ENCODE results near the gene LEFTY1.
"Not testable (repeated sequence)": the region's sequence is repeated elsewhere in the genome, so short reads cannot be mapped to it uniquely, and the experiment has no call there.

LEFTY1 gene

GRCh38 chr1:225888898-225889601, at the start of gene LEFTY1:
TSS of gene LEFTY1 (minus strand) at chr1:225889146. CDS start at chr1:225889066, 80 bp downstream.
- H3K27ac ChIP-seq (ENCODE audit: low read length) = no peak within 1 kb of the TSS
- H3K79me2 ChIP-seq (ENCODE audit: low read length) = no peaks in the 10 kb centered on the region
- no peaks in the 10 kb centered on the region for H3K36me3 ChIP-seq (replicated peaks; ENCODE audit: low read depth, low read length)
- H4K20me1 ChIP-seq (ENCODE audit: insufficient read depth, low read length) = no peaks in the 10 kb centered on the region
- H3K9ac ChIP-seq (ENCODE audit: low read length) = no peak within 1 kb of the TSS
- peaks cover under 1% of the 10 kb centered on the region for H3K4me1 ChIP-seq (ENCODE audit: low read length)
- no peak within 1 kb of the TSS; the same call in 1 of the 2 replicates for H2AFZ ChIP-seq (ENCODE audit: low read depth, low read length)
- TF ChIP-seq CTCF (IDR thresholded peaks at IDR 0.05; ENCODE audit: low read depth, low read length) (no peak), EZH2phosphoT487 (IDR thresholded peaks at IDR 0.05; ENCODE audit: low read depth) (no peak)
- H3K9me3 ChIP-seq (ENCODE audit: insufficient read depth, low read length) = no peaks in the 10 kb centered on the region
- no peak within 1 kb of the TSS for H3K4me2 ChIP-seq (ENCODE audit: low read length)
- no peak within 1 kb of the TSS for H3K4me3 ChIP-seq (ENCODE audit: low read length)
- H3K27me3 ChIP-seq (ENCODE audit: low read depth, low read length) = no peaks in the 10 kb centered on the region

GRCh38 chr1:225937048-225937968, 48.4 kb upstream of the LEFTY1 start:
- Histone ChIP-seq H3K4me2 (ENCODE audit: low read length) (no peak overlapping the region), H3K4me1 (ENCODE audit: low read length) (peaks cover 5% of the 10 kb centered on the region)
- TF ChIP-seq CTCF (IDR thresholded peaks at IDR 0.05; ENCODE audit: low read depth, low read length) (no peak), EZH2phosphoT487 (IDR thresholded peaks at IDR 0.05; ENCODE audit: low read depth) (no peak)

GRCh38 chr1:225936523-225936922, 47.6 kb upstream of the LEFTY1 start:
- Histone ChIP-seq H3K79me2 (ENCODE audit: low read length) (no peaks in the 10 kb centered on the region), H2AFZ (ENCODE audit: low read depth, low read length) (0 out of 2 replicates have a peak overlapping the region, but pooled peaks have one; percentile 19), H3K4me3 (ENCODE audit: low read length) (no peak overlapping the region), H3K36me3 (replicated peaks; ENCODE audit: low read depth, low read length) (no peaks in the 10 kb centered on the region), H3K4me2 (ENCODE audit: low read length) (no peak overlapping the region), H3K27me3 (ENCODE audit: low read depth, low read length) (no peaks in the 10 kb centered on the region), H4K20me1 (ENCODE audit: insufficient read depth, low read length) (no peaks in the 10 kb centered on the region), H3K9ac (ENCODE audit: low read length) (no peak overlapping the region), H3K27ac (ENCODE audit: low read length) (no peak overlapping the region), H3K4me1 (ENCODE audit: low read length) (no peaks in the 10 kb centered on the region), H3K9me3 (ENCODE audit: insufficient read depth, low read length) (no peaks in the 10 kb centered on the region)
- TF ChIP-seq CTCF (IDR thresholded peaks at IDR 0.05; ENCODE audit: low read depth, low read length) (no peak), EZH2phosphoT487 (IDR thresholded peaks at IDR 0.05; ENCODE audit: low read depth) (no peak)

More at GRCh38 chr1:225937048-225937968, 48.4 kb upstream of the LEFTY1 start:
- Histone ChIP-seq H2AFZ (ENCODE audit: low read depth, low read length) (0 out of 2 replicates have a peak overlapping the region, but pooled peaks have one; percentile 19), H3K4me3 (ENCODE audit: low read length) (no peak overlapping the region), H3K9ac (ENCODE audit: low read length) (no peak overlapping the region), H3K79me2 (ENCODE audit: low read length) (no peaks in the 10 kb centered on the region), H3K27ac (ENCODE audit: low read length) (no peak overlapping the region), H4K20me1 (ENCODE audit: insufficient read depth, low read length) (no peaks in the 10 kb centered on the region), H3K9me3 (ENCODE audit: insufficient read depth, low read length) (no peaks in the 10 kb centered on the region), H3K27me3 (ENCODE audit: low read depth, low read length) (no peaks in the 10 kb centered on the region), H3K36me3 (replicated peaks; ENCODE audit: low read depth, low read length) (no peaks in the 10 kb centered on the region)

GRCh38 chr1:225936086-225936485, 47.1 kb upstream of the LEFTY1 start:
- H3K9ac ChIP-seq (ENCODE audit: low read length); H2AFZ ChIP-seq (ENCODE audit: low read depth, low read length); H3K36me3 ChIP-seq (replicated peaks; ENCODE audit: low read depth, low read length); H3K27me3 ChIP-seq (ENCODE audit: low read depth, low read length); H3K4me2 ChIP-seq (ENCODE audit: low read length); H4K20me1 ChIP-seq (ENCODE audit: insufficient read depth, low read length); H3K79me2 ChIP-seq (ENCODE audit: low read length); H3K4me1 ChIP-seq (ENCODE audit: low read length); H3K9me3 ChIP-seq (ENCODE audit: insufficient read depth, low read length); H3K4me3 ChIP-seq (ENCODE audit: low read length); H3K27ac ChIP-seq (ENCODE audit: low read length): not testable (repeated sequence)
